ENCODE results near the gene PIGN.

- TF ChIP-seq CTCF (IDR thresholded peaks at IDR 0.05) (no peak), POLR2A (IDR thresholded peaks at IDR 0.05; ENCODE audit: low read depth) (no peak)
Measured at GRCh38 chr18:62088156-62088555, 98.7 kb downstream of the PIGN start.

All from esophagus muscularis mucosa (tissue), 3 donors.